Testis (tissue), 3 donors: Measurements from ENCODE around the gene SPDL1. TPM values are rescaled to one million over a fixed set of nuclear protein-coding genes. Genes with fewer than 3 reads are reported as not detected.

ENCODE experiments used
- DNase-seq: peaks from one replicate; pipeline ENCODE4 v3.0.0-alpha.2; 2019
- H3K27ac ChIP-seq, 2 donors: fragments of 200-600 bp; sonication (generic); one replicate each; pipeline ENCODE4 v1.5.1; 2019
- H3K27me3 ChIP-seq: fragments of 200-600 bp; sonication (generic); one replicate; pipeline ENCODE4 v1.5.1; 2019
- H3K36me3 ChIP-seq: fragments of 200-600 bp; sonication (generic); one replicate; pipeline ENCODE4 v1.5.1; 2017; ENCODE audit warnings: low read depth; ENCODE audit errors: missing control alignments
- H3K4me1 ChIP-seq: fragments of 200-600 bp; sonication (generic); one replicate; pipeline ENCODE4 v1.5.1; 2019
- H3K4me3 ChIP-seq, 2 donors: fragments of 200-600 bp; sonication (generic); one replicate each; pipeline ENCODE4 v1.5.1; 2017 to 2019
- H3K9me3 ChIP-seq: fragments of 200-600 bp; sonication (generic); one replicate; pipeline ENCODE4 v1.5.1; 2017
- POLR2A ChIP-seq: fragments of 450-650 bp; IDR thresholded peaks from one replicate; pipeline ENCODE4 v1.6.1; 2017; ENCODE audit warnings: antibody characterized with exemption, mild to moderate bottlenecking, moderate library complexity
- WGBS, 2 donors: methylation state at CpG; one replicate each; pipeline ENCODE4 v1.1.5; 2018; 5-methylcytosine and 5-hydroxymethylcytosine counted together
- intact Hi-C: fragments of 100-400 bp; cut with DNase I; formaldehyde crosslinking; loops from one replicate; pipeline ENCODE4 v1.15.1; 2023; ENCODE audit warnings: low total_unique reads
- polyA plus RNA-seq: library from polyadenylated mRNA; stranded (reverse); fragments of 350-450 nt; fragmentation: Illumina TruSeq; extraction: RNeasy Lipid Tissue Mini Kit (QIAGEN cat#74804); gene quantifications from one replicate; pipeline ENCODE4 v1.2.3, GENCODE V29; 2014; ENCODE audit warnings: low read depth, low replicate concordance; ENCODE audit not compliant: insufficient read depth
- total RNA-seq, 2 donors: library from RNA; depleted of rRNA; stranded (reverse); fragments of >200 nt; gene quantifications; one replicate each; pipeline ENCODE4 v1.2.3, GENCODE V29; 2016
- TF ChIP-seq, protein P1 (sequence below), 3 experiments: fragments of 450-650 bp in 2 of 3; fragments of 200-600 bp in 1 of 3; sonication (generic) in 1 of 3; IDR thresholded peaks; one replicate each; pipeline ENCODE4 v1.5.1; 2016 to 2019; ENCODE audit warnings: antibody characterized with exemption in 3 of 3, mild to moderate bottlenecking in 2 of 3, moderate library complexity in 1 of 3

Gene SPDL1
- total and polyA plus RNA-seq, 3 donors from 2014 or later, result 28.3 to 52.6 (median 36.8) TPM

DNA sequence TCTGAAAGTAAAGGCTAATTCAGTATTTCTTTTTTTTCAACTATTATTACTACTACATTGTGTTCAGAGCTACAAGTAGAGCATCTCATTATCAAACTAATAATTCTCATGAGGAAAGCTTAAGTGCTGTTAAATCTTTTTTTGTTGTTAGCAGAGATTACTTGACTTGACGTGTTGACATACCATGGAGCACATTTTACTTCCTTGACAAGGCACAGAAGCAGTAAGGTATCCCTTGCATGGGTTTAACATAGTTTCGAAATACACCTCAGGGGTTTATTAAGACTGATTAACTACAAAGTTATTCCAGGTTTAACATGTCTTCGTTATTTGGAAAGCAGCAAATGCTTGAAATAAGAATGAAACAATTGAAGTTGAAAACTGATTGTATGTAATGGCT lies 7.0 kb downstream of the SPDL1 start:
- Histone ChIP-seq H3K36me3 (no peaks in the 10 kb centered on the region), H3K27ac (no peak overlapping the region), H3K9me3 (no peaks in the 10 kb centered on the region), H3K4me1 (no peaks in the 10 kb centered on the region), H3K4me3 (no peak overlapping the region), H3K27me3 (no peaks in the 10 kb centered on the region)
- intact Hi-C loops, result no loop called here
- 93 to 95% methylated on average over 3 of the region's 3 CpGs for WGBS, 2 donors
- no peak for DNase-seq
- TF ChIP-seq POLR2A, result no peak
- TF ChIP-seq, protein P1, sequence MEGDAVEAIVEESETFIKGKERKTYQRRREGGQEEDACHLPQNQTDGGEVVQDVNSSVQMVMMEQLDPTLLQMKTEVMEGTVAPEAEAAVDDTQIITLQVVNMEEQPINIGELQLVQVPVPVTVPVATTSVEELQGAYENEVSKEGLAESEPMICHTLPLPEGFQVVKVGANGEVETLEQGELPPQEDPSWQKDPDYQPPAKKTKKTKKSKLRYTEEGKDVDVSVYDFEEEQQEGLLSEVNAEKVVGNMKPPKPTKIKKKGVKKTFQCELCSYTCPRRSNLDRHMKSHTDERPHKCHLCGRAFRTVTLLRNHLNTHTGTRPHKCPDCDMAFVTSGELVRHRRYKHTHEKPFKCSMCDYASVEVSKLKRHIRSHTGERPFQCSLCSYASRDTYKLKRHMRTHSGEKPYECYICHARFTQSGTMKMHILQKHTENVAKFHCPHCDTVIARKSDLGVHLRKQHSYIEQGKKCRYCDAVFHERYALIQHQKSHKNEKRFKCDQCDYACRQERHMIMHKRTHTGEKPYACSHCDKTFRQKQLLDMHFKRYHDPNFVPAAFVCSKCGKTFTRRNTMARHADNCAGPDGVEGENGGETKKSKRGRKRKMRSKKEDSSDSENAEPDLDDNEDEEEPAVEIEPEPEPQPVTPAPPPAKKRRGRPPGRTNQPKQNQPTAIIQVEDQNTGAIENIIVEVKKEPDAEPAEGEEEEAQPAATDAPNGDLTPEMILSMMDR (IDR thresholded peaks at IDR 0.05), result no peak

DNA sequence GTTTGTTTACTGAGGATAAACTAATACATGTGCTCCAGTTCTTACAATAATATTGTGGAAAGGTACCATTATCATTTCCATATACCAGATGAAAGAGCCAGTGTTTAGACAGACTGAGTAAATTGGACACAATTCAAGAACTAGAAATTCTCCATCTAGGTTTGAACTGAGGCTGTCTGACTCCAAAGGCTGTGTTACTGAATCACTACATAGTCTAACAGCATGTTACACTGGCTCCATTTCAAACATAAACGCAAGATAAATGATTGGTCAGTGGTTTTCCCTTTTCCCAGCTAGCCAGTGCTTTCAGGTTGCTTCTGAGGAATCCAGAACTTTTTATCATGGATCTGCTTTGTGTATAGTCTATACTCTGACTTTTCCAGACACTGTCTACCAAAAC lies 8.1 kb downstream of the SPDL1 start:
- no peak overlapping the region for H3K4me3 ChIP-seq
- H3K27me3 ChIP-seq, result no peaks in the 10 kb centered on the region

DNA sequence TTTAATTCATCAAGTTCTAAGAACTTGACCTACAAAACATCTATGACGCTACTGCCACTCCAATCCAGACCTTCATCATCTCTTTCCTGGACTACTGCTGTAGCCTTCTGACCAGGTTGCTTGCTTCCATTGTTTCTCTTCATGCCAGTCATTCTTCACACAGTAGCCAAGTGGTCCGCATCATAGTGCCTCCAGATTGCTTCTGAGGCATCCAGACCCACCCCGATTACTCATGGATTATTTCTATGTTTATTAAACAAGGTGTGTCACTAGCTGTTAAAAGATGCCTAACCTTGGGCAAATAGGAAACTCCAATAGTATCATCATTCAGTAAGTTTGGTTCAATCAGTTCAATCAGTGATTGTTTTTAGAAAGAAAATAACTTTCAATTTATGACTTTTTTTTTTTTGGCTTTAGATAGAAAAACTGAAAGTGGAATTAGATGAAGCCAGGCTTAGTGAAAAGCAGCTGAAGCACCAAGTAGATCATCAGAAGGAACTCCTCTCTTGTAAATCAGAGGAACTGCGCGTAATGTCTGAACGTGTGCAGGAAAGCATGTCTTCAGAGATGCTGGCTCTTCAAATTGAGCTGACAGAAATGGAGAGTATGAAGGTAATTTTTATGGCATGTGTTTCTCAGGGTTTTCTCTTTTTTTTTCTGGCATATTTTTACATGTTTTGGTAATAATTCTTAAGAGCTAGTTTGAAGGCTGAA lies 9.5 kb downstream of the SPDL1 start:
- no peaks in the 10 kb centered on the region for H3K27me3 ChIP-seq
- TF ChIP-seq, protein P1 (IDR thresholded peaks at IDR 0.05), result no peak
- no peak for TF ChIP-seq POLR2A
- 92 to 96% methylated on average over 6 of the region's 6 CpGs for WGBS, 2 donors
- no peaks in the 10 kb centered on the region for H3K4me1 ChIP-seq
- H3K36me3 ChIP-seq, result no peaks in the 10 kb centered on the region
- no peak overlapping the region for H3K27ac ChIP-seq
- DNase-seq, result no peak
- no peak overlapping the region for H3K4me3 ChIP-seq
- intact Hi-C loops, result no loop called here
- H3K9me3 ChIP-seq, result no peaks in the 10 kb centered on the region

More for the DNA sequence above, 8.1 kb downstream of the SPDL1 start:
- 0% methylated on average over 1 of the region's 1 CpG for WGBS, 2 donors
- intact Hi-C loops, result no loop called here
- Histone ChIP-seq H3K27ac (no peak overlapping the region), H3K9me3 (no peaks in the 10 kb centered on the region), H3K36me3 (no peaks in the 10 kb centered on the region), H3K4me1 (no peaks in the 10 kb centered on the region)
- no peak for DNase-seq
- no peak for TF ChIP-seq POLR2A
- TF ChIP-seq, protein P1 (IDR thresholded peaks at IDR 0.05), result no peak

DNA sequence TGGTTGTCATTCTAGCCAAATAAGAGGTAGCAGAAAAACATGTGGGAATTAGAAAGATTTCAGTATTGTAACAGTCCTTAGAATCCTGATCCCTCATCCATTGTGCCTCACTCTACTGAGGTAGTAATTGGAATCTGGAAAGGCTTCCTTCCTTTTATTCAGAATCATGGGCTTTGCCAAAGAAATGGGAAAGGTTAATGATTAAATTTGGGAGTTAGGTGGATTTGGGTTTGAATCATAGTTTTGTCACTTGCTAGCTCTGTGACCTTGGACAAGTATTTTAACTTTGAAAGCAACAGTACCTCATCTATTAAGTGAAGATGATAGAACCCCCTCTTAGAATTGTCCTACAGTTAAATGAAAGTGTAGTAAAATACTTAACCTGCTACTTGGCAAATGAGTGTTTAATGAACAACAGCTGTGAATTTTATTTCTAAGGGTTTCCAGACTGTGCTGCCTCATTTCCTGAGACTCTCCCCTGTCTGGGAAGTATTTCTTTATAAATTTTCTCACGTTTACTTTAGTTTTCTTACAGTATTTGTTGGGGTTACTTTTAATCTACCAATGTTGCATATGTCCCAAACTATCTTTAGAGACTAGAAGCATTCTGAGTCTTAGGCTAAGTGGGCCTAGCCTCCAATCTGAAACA lies 11.7 kb downstream of the SPDL1 start:
- Histone ChIP-seq H3K4me3 (no peak overlapping the region), H3K27ac (no peak overlapping the region), H3K36me3 (no peaks in the 10 kb centered on the region), H3K27me3 (no peaks in the 10 kb centered on the region), H3K4me1 (no peaks in the 10 kb centered on the region), H3K9me3 (no peaks in the 10 kb centered on the region)
- no peak for TF ChIP-seq POLR2A
- DNase-seq, result no peak
- intact Hi-C loops, result no loop called here
- WGBS, 2 donors, result 92 to 93% methylated on average over 1 of the region's 1 CpG

DNA sequence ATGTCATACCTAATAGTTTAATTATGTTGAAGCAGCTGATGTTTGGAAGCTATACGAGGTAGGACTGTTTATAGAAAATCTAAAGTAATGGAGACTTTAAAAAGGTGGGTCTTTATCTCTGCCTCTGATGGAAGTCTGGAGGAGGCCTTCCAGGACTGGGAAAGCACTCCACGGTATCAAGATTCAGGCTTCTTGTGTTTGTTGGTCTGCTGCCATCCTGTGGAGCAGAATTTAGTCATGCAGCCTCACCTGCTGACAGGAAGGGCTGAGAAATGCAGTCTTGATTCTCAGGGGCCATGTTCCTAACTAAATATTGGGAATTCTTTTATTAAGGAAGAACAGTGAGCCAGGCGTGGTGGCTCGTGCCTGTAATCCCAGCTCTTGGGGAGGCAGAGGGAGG lies 15.9 kb downstream of the SPDL1 start:
- TF ChIP-seq POLR2A, result no peak
- TF ChIP-seq, protein P1 (IDR thresholded peaks at IDR 0.05), result no peak
- no peaks in the 10 kb centered on the region for H3K27me3 ChIP-seq
- WGBS, 2 donors, result 76 to 84% methylated on average over 4 of the region's 4 CpGs
- no peak for DNase-seq
- no peak overlapping the region for H3K27ac ChIP-seq
- H3K36me3 ChIP-seq, result no peaks in the 10 kb centered on the region
- no peak overlapping the region for H3K4me3 ChIP-seq
- intact Hi-C loops, result no loop called here
- no peaks in the 10 kb centered on the region for H3K9me3 ChIP-seq
- no peaks in the 10 kb centered on the region for H3K4me1 ChIP-seq
